KOPT-K1 (cell line): Measurements from ENCODE around the gene GPATCH1.
"Not testable (repeated sequence)": the region's sequence is repeated elsewhere in the genome, so short reads cannot be mapped to it uniquely, and the experiment has no call there.

Experiments used
- H3K27ac ChIP-seq: fragments of 200-600 bp; sonication (generic); 2 replicates; pipeline ENCODE4 v1.5.1; 2016; ENCODE audit warnings: antibody characterized with exemption, mild to moderate bottlenecking, low read depth, low read length; ENCODE audit not compliant: poor library complexity, severe bottlenecking
- H3K36me3 ChIP-seq: fragments of 200-600 bp; sonication (generic); 2 replicates; pipeline ENCODE4 v1.5.1; 2017; ENCODE audit warnings: antibody characterized with exemption, mild to moderate bottlenecking, low read length, moderate library complexity; ENCODE audit not compliant: insufficient read depth
- H3K9me3 ChIP-seq: fragments of 200-600 bp; sonication (generic); 2 replicates; pipeline ENCODE4 v1.5.1; 2017; ENCODE audit warnings: antibody characterized with exemption, low read length, mild to moderate bottlenecking; ENCODE audit not compliant: insufficient read depth, poor library complexity, severe bottlenecking

GPATCH1 gene, protein sequence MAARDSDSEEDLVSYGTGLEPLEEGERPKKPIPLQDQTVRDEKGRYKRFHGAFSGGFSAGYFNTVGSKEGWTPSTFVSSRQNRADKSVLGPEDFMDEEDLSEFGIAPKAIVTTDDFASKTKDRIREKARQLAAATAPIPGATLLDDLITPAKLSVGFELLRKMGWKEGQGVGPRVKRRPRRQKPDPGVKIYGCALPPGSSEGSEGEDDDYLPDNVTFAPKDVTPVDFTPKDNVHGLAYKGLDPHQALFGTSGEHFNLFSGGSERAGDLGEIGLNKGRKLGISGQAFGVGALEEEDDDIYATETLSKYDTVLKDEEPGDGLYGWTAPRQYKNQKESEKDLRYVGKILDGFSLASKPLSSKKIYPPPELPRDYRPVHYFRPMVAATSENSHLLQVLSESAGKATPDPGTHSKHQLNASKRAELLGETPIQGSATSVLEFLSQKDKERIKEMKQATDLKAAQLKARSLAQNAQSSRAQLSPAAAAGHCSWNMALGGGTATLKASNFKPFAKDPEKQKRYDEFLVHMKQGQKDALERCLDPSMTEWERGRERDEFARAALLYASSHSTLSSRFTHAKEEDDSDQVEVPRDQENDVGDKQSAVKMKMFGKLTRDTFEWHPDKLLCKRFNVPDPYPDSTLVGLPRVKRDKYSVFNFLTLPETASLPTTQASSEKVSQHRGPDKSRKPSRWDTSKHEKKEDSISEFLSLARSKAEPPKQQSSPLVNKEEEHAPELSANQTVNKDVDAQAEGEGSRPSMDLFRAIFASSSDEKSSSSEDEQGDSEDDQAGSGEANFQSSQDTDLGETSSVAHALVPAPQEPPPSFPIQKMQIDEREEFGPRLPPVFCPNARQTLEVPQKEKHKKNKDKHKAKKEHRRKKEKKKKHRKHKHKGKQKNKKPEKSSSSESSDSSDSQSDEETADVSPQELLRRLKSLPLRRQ

DNA sequence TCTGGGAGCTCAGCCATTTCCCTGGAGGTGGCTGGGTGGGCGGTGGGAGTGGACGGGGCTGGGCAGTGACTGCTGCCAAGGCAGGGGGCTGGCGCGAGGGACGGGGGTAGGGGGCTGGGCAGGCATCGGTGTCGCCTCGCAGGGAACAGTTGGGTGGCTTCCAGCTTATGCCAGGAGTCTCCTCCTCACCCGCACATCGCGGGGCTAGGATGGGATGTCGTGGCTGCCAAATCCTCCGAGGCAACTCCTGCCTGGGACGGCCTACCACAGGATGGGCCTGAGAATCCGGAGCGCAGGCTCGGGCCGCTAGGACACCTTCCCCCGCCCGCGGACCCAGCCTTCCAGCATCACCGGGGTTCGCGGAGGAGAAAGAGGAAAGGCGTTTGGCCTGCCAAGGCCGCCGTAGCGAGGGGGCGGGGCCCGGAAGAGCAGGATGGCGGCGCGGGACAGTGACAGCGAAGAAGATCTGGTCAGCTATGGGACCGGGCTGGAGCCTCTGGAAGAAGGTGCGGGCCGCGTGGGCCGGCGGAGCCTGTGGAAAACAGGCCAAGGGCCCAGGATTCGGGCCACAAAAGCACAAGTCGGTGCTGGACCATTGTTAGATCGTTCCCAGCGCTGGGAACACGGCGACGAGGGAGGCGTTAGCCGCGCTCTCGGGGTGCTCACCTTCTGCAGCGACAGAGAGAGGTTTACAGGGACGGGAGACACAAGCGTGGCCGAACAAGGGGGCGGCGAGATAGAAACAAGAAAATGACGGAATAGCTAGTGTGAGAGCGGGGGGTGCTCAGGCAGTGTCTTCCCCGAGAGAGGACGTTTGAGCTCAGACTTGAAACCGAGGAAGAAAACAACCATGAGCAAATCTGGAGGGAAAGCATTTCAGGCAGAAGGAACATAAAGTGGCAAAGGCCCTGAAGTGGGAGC lies at the start of gene GPATCH1:
Gene GPATCH1, plus strand, starts transcription at position 421 of the 921 bp plus-strand sequence. Its CDS starts 13 bp downstream, at position 434.
- Histone ChIP-seq H3K9me3 (no peaks in the 10 kb centered on the region), H3K27ac (peak within 1 kb of the TSS; percentile 77), H3K36me3 (no peaks in the 10 kb centered on the region)

DNA sequence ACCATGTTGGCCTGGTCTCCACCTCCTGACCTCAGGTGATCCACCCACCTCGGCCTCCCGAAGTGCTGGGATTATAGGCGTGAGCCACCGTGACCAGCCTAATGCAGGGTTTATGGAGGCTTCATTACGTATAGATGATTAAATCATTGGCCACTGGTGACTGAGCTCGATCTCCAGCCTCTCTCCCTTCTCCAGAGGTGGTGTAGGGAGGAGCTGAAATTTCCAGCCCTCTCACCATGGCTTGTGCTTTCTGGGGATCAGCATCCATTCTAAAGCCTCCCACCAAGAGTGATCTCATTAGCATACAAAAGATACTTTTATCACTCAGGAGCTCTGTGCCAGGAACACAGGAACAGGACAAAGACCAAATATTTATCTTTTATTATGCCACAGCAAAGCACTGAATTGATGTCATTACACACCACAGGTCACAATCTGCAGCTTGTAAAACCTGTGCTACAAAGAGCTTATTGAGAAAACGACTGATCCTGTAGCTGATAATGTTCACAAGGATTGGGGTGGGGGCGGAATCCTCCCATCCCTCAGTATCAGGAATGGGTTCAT lies 48.7 kb upstream of the GPATCH1 start:
- peaks cover 16% of the 10 kb centered on the region for H3K9me3 ChIP-seq
- H3K27ac ChIP-seq = no peak overlapping the region
- H3K36me3 ChIP-seq = no peaks in the 10 kb centered on the region

DNA sequence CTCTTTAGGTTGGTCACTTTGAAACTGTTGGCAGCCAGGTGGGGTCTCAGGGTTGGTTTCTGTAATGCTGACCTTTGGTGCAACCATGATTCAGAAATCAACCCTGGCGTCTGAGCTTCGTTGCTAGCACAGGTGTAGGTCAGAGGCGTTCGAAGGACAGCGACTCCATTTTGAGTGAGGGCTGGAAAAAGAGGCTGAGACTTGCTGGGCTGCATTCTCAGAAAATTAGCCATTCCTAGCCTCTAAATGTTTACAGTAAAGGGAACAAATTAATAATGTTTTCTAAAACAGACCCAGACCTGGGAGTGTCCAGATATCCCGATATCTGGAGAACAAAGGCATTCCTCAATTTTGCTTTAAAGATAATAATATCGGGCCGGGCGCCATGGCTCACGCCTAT lies 45.5 kb upstream of the GPATCH1 start:
- no peaks in the 10 kb centered on the region for H3K36me3 ChIP-seq
- no peak overlapping the region for H3K27ac ChIP-seq
- H3K9me3 ChIP-seq = peaks cover 6% of the 10 kb centered on the region

DNA sequence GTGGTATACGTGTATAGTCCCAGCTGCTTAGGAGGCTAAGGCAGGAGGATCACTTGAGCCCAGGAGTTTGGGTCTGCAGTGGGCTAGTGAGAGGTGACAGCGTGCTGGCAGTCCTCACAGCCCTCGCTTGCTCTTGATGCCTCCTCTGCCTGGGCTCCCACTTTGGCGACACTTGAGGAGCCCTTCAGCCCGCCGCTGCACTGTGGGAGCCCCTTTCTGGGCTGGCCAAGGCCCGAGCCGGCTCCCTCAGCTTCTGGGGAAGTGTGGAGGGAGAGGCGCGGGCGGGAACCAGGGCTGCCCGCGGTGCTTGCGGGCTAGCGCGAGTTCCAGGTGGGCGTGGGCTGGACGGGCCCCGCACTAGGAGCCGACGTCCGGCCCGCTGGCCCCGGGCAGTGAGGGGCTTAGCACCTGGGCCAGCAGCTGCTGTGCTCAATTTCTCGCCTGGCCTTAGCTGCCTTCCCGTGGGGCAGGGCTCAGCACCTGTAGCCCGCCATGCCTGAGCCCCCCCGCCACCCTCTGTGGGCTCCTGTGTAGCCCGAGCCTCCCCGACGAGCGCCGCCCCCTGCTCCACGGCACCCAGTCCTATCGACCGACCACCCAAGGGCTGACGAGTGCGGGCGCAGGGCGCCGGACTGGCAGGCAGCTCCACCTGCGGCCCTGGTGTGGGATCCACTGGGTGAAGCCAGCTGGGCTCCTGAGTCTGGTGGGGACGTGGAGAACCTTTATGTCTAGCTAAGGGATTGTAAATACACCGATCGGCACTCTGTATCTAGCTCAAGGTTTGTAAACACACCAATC lies 44.4 kb upstream of the GPATCH1 start:
- not testable (repeated sequence) for H3K36me3 ChIP-seq, H3K9me3 ChIP-seq
- H3K27ac ChIP-seq = peak overlapping the region; percentile 35

DNA sequence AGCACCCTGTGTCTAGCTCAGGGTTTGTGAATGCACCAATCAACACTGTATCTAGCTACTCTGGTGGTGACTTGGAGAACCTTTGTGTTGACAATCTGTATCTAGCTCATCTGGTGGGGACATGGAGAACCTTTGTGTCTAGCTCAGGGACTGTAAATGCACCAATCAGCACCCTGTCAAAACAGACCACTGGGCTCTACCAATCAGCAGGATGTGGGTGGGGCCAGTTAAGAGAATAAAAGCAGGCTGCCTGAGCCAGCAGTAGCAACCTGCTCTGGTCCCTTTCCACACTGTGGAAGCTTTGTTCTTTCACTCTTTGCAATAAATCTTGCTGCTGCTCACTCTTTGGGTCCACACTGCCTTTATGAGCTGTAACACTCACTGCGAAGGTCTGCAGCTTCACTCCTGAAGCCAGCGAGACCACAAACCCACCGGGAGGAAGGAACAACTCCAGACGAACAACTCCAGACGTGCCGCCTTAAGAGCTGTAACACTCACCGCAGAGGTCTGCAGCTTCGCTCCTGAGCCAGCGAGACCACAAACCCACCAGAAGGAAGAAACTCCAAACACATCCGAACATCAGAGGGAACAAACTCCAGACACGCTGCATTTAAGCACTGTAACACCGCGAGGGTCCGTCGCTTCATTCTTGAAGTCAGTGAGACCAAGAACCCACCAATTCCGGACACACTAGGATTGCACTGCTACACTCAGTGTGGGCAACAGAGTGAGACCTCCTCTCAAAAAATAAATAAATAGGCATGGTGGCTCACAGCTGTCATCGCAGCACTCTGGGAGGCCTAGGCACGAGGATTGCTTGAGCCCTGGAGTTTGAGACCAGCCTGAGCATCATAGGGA lies 43.6 kb upstream of the GPATCH1 start:
- not testable (repeated sequence) for H3K36me3 ChIP-seq, H3K9me3 ChIP-seq
- H3K27ac ChIP-seq = peak overlapping the region; percentile 35

DNA sequence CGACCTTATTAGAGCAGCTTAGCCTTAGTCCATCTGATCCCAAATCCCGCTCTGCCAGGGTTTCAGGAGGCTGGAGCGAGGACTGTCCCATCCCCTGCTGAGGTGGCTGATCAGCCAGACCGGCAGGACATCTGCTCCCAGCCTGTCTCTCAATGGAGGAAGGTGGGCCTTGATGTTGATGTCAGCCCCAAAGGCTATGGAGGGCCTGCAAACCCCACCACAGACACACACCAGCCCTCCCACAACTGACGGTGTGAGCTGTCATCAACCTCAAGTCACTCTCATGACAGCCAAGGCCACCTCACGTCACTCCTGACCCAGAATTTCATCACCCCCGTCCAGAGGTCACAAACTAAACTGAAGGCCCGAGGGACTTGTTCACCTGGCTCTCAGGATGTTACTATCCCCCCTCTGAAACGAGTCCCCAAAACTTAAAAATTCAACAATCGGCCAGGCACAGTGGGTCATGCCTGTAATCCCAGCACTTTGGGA lies 41.8 kb upstream of the GPATCH1 start:
- Histone ChIP-seq H3K27ac (no peak overlapping the region), H3K36me3 (no peaks in the 10 kb centered on the region), H3K9me3 (no peaks in the 10 kb centered on the region)

DNA sequence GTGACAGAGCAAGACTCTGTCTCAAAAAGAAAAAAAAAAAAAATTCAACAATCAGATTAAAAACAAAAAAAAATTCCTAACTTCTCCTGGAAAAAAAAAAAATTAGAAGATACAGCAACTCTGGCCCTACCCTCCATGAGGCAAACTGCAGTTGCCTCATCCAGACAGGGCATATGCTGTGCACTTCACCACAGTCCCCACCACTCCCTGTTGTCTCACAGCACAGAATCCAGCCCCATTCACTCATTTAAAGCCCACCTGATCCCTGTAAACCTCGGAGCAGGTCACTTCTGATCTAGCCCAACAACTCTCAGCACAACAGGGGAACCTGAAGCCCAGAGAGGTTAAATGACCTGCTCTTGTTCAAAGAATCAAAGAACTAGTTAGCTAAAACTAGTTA lies 41.2 kb upstream of the GPATCH1 start:
- no peaks in the 10 kb centered on the region for H3K36me3 ChIP-seq
- no peak overlapping the region for H3K27ac ChIP-seq
- H3K9me3 ChIP-seq = no peaks in the 10 kb centered on the region

DNA sequence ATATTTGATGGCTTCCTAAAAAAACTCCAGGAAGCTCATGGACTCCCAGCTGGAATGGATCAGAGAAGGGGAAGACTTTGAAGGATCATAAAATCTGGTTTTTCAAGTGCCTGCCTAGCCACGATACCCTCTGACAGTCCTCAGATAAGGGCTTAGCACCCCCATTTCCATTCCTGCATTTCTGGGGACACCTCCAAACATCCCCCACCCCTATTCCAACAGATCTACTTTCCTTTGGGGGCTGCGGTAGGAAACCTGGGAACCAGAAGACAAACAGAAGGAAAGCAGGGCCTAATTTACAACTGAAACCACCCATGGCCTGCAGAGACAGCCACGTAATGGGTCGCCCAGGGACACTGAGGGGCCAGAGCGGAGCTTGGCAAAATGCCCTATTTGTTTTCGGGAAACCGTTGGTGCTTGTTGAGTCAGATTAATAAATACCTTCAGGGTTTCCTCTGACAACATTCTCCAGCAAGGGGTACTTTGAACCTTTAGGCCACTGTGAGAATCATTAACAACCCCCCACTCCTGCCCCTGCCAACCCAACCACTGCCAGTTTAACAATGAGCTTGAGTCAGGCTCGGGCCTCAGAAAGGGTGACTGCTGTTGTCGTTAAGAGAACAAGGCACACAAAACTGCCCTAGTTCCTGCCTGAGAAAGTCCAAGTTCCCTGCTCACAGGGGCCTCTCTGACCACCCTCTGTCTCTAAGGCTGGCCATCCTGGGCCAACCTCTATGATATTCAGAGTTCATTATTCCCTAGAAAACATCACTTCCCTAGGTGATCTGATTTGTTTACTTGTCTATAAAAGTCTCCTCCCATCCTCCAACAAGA lies 39.8 kb upstream of the GPATCH1 start:
- no peaks in the 10 kb centered on the region for H3K9me3 ChIP-seq
- H3K36me3 ChIP-seq = no peaks in the 10 kb centered on the region
- no peak overlapping the region for H3K27ac ChIP-seq

DNA sequence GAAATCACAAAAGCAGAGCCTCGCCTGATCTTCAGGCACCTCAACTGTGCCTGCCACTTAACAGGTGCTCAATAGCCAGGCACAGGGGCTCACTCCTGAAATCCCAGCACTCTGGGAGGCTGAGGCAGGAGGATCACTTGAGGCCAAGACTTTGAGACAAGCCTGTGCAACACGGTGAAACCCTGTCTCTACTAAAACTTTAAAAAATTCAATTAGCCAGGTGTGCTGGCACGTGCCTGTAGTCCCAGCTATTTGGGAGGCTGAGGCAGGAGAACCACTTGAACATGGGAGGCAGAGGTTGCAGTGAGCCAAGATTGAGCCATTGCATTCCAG lies 39.2 kb upstream of the GPATCH1 start:
- H3K27ac ChIP-seq, H3K9me3 ChIP-seq, H3K36me3 ChIP-seq: not testable (repeated sequence)

DNA sequence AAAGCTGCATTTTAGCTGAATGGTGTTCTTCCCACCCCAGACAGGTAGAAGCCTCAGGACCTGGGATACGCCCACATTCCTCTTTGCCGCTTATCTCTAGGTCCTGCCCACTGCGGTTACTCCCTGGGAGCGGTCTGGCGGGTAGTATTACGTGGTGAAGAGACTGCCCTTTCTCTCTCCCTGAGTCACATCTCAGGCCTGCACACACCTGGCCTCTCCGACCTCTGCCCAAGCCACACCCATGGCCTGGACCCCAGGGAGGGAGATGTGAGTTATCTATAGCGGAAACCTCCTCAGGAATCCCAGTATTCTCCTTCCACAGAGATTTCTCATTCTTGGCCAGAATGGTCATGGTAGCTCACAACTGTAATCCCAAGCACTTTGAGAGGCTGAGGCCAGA lies 33.6 kb upstream of the GPATCH1 start:
- Histone ChIP-seq H3K36me3 (no peaks in the 10 kb centered on the region), H3K27ac (no peak overlapping the region), H3K9me3 (no peaks in the 10 kb centered on the region)

DNA sequence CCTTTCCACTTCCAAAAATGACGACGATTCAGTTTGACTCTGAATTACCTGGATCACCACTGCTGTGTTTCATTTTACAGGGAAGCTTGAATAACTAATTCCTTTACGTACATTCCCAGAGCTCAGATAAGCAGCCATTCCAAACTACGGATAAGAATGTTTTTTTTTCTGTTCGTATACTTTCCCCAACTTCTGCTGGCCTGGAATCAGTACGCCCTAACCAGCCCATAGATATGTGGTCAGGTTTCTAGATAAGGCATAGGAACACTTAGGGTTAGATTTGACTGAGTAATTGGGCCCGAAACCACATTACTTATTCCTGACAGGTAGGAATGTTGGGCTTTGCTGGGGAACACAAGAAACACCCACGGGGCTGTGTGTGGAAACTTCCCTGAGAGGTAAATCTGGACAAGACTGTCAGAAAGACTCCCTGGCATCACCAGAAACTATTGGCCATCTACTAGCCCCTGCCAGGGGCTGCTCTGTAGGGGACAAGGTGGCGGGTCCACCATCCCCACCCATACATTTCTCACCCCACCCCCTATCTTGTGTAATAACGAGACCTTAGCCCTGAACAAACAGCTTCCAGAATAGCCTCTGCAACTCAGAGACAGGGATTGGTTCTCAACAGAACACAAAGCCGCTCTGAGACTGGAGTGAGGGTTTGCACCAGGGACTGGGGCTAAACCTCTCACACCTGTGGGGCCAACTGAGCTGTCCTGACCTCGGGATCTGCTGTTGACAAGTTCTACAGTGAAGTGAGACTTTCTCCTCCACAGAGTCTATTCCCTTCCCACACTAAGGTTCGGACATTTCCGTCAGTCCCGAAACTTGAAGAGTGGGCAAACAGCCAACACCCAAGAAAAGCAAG lies 31.9 kb upstream of the GPATCH1 start:
- H3K27ac ChIP-seq = no peak overlapping the region
- H3K9me3 ChIP-seq = no peaks in the 10 kb centered on the region
- no peaks in the 10 kb centered on the region for H3K36me3 ChIP-seq

DNA sequence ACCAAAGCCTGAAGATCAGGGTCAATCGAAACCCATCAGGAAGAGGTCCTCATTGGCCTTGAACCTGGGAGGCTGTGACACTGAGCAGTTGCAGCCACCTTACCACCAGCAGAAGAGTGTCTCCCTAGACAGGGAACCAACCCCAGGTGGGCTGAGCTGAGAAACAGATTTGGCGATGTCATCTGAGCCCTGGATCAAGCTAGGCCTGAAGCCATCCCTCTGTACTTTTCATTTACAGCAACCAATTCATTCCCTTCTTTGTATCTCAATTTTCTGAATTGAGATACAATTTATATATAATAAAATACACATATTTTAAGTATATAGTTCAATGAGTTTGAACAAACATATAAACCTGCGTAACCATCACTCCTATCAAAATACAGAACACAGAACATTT lies 30.9 kb upstream of the GPATCH1 start:
- no peaks in the 10 kb centered on the region for H3K36me3 ChIP-seq
- no peak overlapping the region for H3K27ac ChIP-seq

More for the DNA sequence above, 30.9 kb upstream of the GPATCH1 start:
- no peaks in the 10 kb centered on the region for H3K9me3 ChIP-seq
